GM23338 (cell line): ENCODE measurements around the gene HOXB5. TPM values are rescaled to one million over a fixed set of nuclear protein-coding genes. Genes with fewer than 3 reads are reported as not detected.

Experiments used
- ATAC-seq: fragments of 200-7000 bp; cut with Tn5 transposase; 3 replicates; pipeline ENCODE4 v1.9.1; 2020
- DNase-seq: peaks from one replicate; pipeline ENCODE4 v3.0.0-alpha.2; 2015; ENCODE audit warnings: low spot score
- H2AFZ ChIP-seq: fragments of 200-600 bp; sonication (generic); 2 replicates; pipeline ENCODE4 v1.8.0; 2016; ENCODE audit warnings: antibody characterized with exemption, mild to moderate bottlenecking, moderate library complexity
- H3F3A ChIP-seq: fragments of 200-600 bp; sonication (generic); replicated peaks from 2 replicates; pipeline ENCODE4 v1.8.0; 2017; ENCODE audit warnings: antibody characterized with exemption, mixed run types, low read depth
- H3K27ac ChIP-seq: fragments of 200-600 bp; sonication (generic); 2 replicates; pipeline ENCODE4 v1.6.1; 2016; ENCODE audit warnings: low read depth
- H3K27me3 ChIP-seq: fragments of 200-600 bp; sonication (generic); 2 replicates; pipeline ENCODE4 v1.8.0; 2016; ENCODE audit warnings: mild to moderate bottlenecking, mixed run types, moderate library complexity; ENCODE audit not compliant: insufficient read depth
- H3K36me3 ChIP-seq: fragments of 200-600 bp; sonication (generic); 2 replicates; pipeline ENCODE4 v1.8.0; 2016; ENCODE audit warnings: mild to moderate bottlenecking; ENCODE audit not compliant: insufficient read depth
- H3K4me1 ChIP-seq: fragments of 200-600 bp; sonication (generic); 2 replicates; pipeline ENCODE4 v1.8.0; 2016; ENCODE audit warnings: mild to moderate bottlenecking, moderate library complexity; ENCODE audit not compliant: insufficient read depth
- H3K4me2 ChIP-seq: fragments of 200-600 bp; sonication (generic); 2 replicates; pipeline ENCODE4 v1.7.1; 2017; ENCODE audit warnings: mixed run types
- H3K4me3 ChIP-seq: fragments of 200-600 bp; sonication (generic); 2 replicates; pipeline ENCODE4 v1.6.1; 2016; ENCODE audit warnings: mixed run types
- H3K79me2 ChIP-seq: fragments of 200-600 bp; sonication (generic); replicated peaks from 2 replicates; pipeline ENCODE4 v1.8.0; 2017; ENCODE audit warnings: mild to moderate bottlenecking; ENCODE audit not compliant: insufficient read depth
- H3K9me2 ChIP-seq: fragments of 200-600 bp; sonication (generic); 2 replicates; pipeline ENCODE4 v1.8.0; 2017; ENCODE audit not compliant: insufficient read depth
- H4K20me1 ChIP-seq: fragments of 200-600 bp; sonication (generic); replicated peaks from 2 replicates; pipeline ENCODE4 v1.8.0; 2017; ENCODE audit warnings: mild to moderate bottlenecking; ENCODE audit not compliant: insufficient read depth
- H3K27ac Mint-ChIP-seq: 2 replicates; pipeline ENCODE4 v1.8.0; 2020; ENCODE audit warnings: inconsistent platforms, mild to moderate bottlenecking, moderate library complexity, mixed read lengths
- H3K27me3 Mint-ChIP-seq: 3 replicates; pipeline ENCODE4 v1.8.0; 2022; ENCODE audit warnings: low read depth, mild to moderate bottlenecking, moderate library complexity, mixed read lengths, inconsistent platforms; ENCODE audit not compliant: insufficient read depth, poor library complexity
- H3K36me3 Mint-ChIP-seq: 3 replicates; pipeline ENCODE4 v1.8.0; 2021; ENCODE audit warnings: low read depth, mild to moderate bottlenecking, inconsistent platforms, moderate library complexity, mixed read lengths
- H3K4me1 Mint-ChIP-seq: 3 replicates; pipeline ENCODE4 v1.8.0; 2020; ENCODE audit warnings: mild to moderate bottlenecking, inconsistent platforms, mixed read lengths
- H3K4me3 Mint-ChIP-seq: 3 replicates; pipeline ENCODE4 v1.8.0; 2021; ENCODE audit warnings: moderate library complexity, mild to moderate bottlenecking, inconsistent platforms, mixed read lengths
- H3K9me3 Mint-ChIP-seq: 3 replicates; pipeline ENCODE4 v1.8.0; 2020; ENCODE audit warnings: moderate library complexity, mild to moderate bottlenecking, inconsistent platforms, mixed read lengths
- EZH2 ChIP-seq: fragments of 200-600 bp; sonication (generic); IDR thresholded peaks from one replicate; pipeline ENCODE4 v1.8.0; 2017; ENCODE audit warnings: antibody characterized with exemption, mild to moderate bottlenecking, low read depth; ENCODE audit not compliant: unreplicated experiment
- JUNB ChIP-seq: IDR thresholded peaks from one replicate; pipeline ENCODE4 v1.6.1; 2016; ENCODE audit warnings: antibody characterized with exemption; ENCODE audit not compliant: unreplicated experiment
- ZNF114 ChIP-seq: fragments of 250-450 bp; sonication (Bioruptor Pico); IDR thresholded peaks from 2 replicates; pipeline ENCODE4 v1.5.0; 2020; ENCODE audit warnings: mild to moderate bottlenecking, moderate library complexity
- ZNF462 ChIP-seq: fragments of 250-450 bp; sonication (Bioruptor Pico); IDR thresholded peaks from 2 replicates; pipeline ENCODE4 v1.5.0; 2020; ENCODE audit warnings: mild to moderate bottlenecking, moderate library complexity
- polyA plus RNA-seq: library from polyadenylated mRNA; unstranded; fragments of >200 nt; fragmentation: Nextera tagmentation; extraction: Ambion mirVana; gene quantifications from 2 replicates; pipeline ENCODE4 v1.2.1, GENCODE V29; 2016
- total RNA-seq: library from RNA; depleted of rRNA; stranded (reverse); fragments of >200 nt; shearing (Covaris generic); gene quantifications from 2 replicates; pipeline ENCODE4 v1.2.3, GENCODE V29; 2014

HOXB5 gene
- total and polyA plus RNA-seq, 2 experiments from 2014 or later: not detected

DNA sequence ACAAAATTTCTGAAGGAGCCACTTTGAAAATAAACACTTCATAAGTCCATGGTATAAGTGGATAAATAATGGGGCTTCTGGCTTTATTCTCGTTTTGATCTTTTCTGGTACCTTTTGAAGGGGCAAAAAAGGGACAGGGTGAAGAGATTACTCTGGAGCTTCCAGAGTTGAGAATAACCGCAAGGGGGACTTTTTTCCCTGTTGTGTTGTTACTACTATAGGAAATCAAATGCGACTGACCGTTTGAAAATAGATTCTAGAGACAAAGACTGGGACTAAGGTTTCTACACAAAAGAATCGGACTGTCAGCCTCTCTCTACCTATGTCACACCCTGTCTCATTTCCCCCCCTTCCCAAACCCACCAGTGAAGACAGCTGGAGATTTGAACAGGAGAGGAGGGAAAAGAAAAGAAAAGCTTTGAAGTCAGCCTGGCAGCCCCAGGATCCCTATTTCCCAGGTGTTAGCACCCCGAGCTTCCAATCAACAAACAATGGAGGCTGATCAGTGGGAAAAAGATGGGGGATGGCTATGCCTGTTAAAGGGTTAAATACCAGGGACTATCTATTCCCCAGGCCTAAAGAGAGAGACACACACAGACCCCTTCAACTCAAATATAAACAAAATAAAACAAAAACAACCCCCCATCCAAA is 23.8 kb downstream of the HOXB5 start:
- Histone ChIP-seq H3K4me3 (no peak overlapping the region), H3K9me2 (no peaks in the 10 kb centered on the region), H3K27ac (no peak overlapping the region), H3K27me3 (peaks cover 100% of the 10 kb centered on the region), H3K4me2 (peak overlapping the region; percentile 33), H3K79me2 (no peaks in the 10 kb centered on the region), H3K4me1 (peaks cover 78% of the 10 kb centered on the region), H4K20me1 (peaks cover 77% of the 10 kb centered on the region), H3F3A (peaks cover 76% of the 10 kb centered on the region), H2AFZ (no peak overlapping the region), H3K36me3 (no peaks in the 10 kb centered on the region)
- DNase-seq: no peak
- no peak for TF ChIP-seq ZNF114
- TF ChIP-seq EZH2: peak; percentile 55
- TF ChIP-seq JUNB: no peak
- no peak for TF ChIP-seq ZNF462 (CRISPR knock-in tag)
- no peak; the same call in 2 of the 3 replicates for ATAC-seq
- Mint-ChIP-seq H3K27me3 (no peaks in the 10 kb centered on the region), H3K27ac (no peak overlapping the region), H3K4me1 (peaks cover 24% of the 10 kb centered on the region), H3K4me3 (no peak overlapping the region), H3K9me3 (no peaks in the 10 kb centered on the region; the same call in 2 of the 3 replicates), H3K36me3 (no peaks in the 10 kb centered on the region)

- no peaks in the 10 kb centered on the region for H3K79me2 ChIP-seq
- no peaks in the 10 kb centered on the region; the same call in 2 of the 3 replicates for H3K9me3 Mint-ChIP-seq
- DNase-seq: no peak
- no peaks in the 10 kb centered on the region for H3K27me3 Mint-ChIP-seq
- no peaks in the 10 kb centered on the region for H3K36me3 ChIP-seq
- H3K27ac Mint-ChIP-seq: no peak overlapping the region
- H2AFZ ChIP-seq: no peak overlapping the region
- no peak for ATAC-seq
- peaks cover 71% of the 10 kb centered on the region for H4K20me1 ChIP-seq
- peaks cover 100% of the 10 kb centered on the region for H3K27me3 ChIP-seq
- peaks cover 74% of the 10 kb centered on the region for H3F3A ChIP-seq
- H3K27ac ChIP-seq: no peak overlapping the region
- H3K36me3 Mint-ChIP-seq: no peaks in the 10 kb centered on the region
- no peaks in the 10 kb centered on the region for H3K9me2 ChIP-seq
- H3K4me1 ChIP-seq: peaks cover 76% of the 10 kb centered on the region
- H3K4me3 ChIP-seq: no peak overlapping the region
- peak overlapping the region; percentile 21; the same call in 1 of the 2 replicates for H3K4me2 ChIP-seq
- no peak overlapping the region for H3K4me3 Mint-ChIP-seq
- peaks cover 23% of the 10 kb centered on the region for H3K4me1 Mint-ChIP-seq
- no peak for TF ChIP-seq ZNF462 (CRISPR knock-in tag)
These were observed 24.4 kb downstream of the HOXB5 start for GRCh38 chr17:48569240-48569582.
